K562 (cell line): Measurements from ENCODE around the gene TBC1D12. TPM values are rescaled to one million over a fixed set of nuclear protein-coding genes. Genes with fewer than 3 reads are reported as not detected.
A peak's percentile ranks its signal among the peaks of the same experiment; 100 is the strongest.

ENCODE experiments used
- CHD2 ChIP-seq: IDR thresholded peaks from 2 replicates; pipeline ENCODE4 v1.6.1; 2011; ENCODE audit warnings: low read depth, low read length
- HMGXB4 ChIP-seq: sonication (generic); formaldehyde crosslinking; IDR thresholded peaks from 2 replicates; pipeline ENCODE4 v1.8.1; 2023; ENCODE audit warnings: mild to moderate bottlenecking, missing genetic modification reagents
- IRF1 ChIP-seq: sonication (generic); formaldehyde crosslinking; IDR thresholded peaks from 2 replicates; pipeline ENCODE4 v1.8.0; 2022; ENCODE audit warnings: missing genetic modification reagents, mild to moderate bottlenecking, borderline replicate concordance
- MYBL2 ChIP-seq, 2 experiments: fragments of 450-650 bp in 1 of 2; sonication (generic) in 1 of 2; formaldehyde crosslinking in 1 of 2; IDR thresholded peaks; 2 replicates each; pipeline versions ENCODE4 v1.6.1 to v1.8.1; 2017 to 2022; ENCODE audit warnings: borderline replicate concordance in 1 of 2, inconsistent platforms in 1 of 2, low read depth in 1 of 2, mild to moderate bottlenecking in 1 of 2, missing genetic modification reagents in 1 of 2, moderate library complexity in 1 of 2
- SOX6 ChIP-seq: fragments of 450-650 bp; IDR thresholded peaks from 2 replicates; pipeline ENCODE4 v1.6.1; 2014; ENCODE audit warnings: mild to moderate bottlenecking
- ZBTB34 ChIP-seq: fragments of 250-450 bp; sonication (Bioruptor Pico); IDR thresholded peaks from 2 replicates; pipeline ENCODE4 v1.8.0; 2021; ENCODE audit warnings: mild to moderate bottlenecking, moderate library complexity
- ZNF174 ChIP-seq: fragments of 250-450 bp; sonication (Bioruptor Pico); IDR thresholded peaks from 2 replicates; pipeline ENCODE4 v1.4.0; 2020; ENCODE audit warnings: mild to moderate bottlenecking
- ZNF224 ChIP-seq: sonication (generic); formaldehyde crosslinking; IDR thresholded peaks from 2 replicates; pipeline ENCODE4 v1.8.0; 2022; ENCODE audit warnings: mild to moderate bottlenecking, missing genetic modification reagents
- ZNF232 ChIP-seq: sonication (generic); formaldehyde crosslinking; IDR thresholded peaks from 2 replicates; pipeline ENCODE4 v1.8.0; 2022; ENCODE audit warnings: mild to moderate bottlenecking, missing genetic modification reagents
- ZNF551 ChIP-seq: fragments of 250-450 bp; sonication (Bioruptor Pico); IDR thresholded peaks from 2 replicates; pipeline ENCODE4 v1.5.0; 2021; ENCODE audit warnings: mild to moderate bottlenecking, moderate library complexity
- polyA plus RNA-seq, 8 experiments: library from polyadenylated mRNA; depleted of rRNA in 4 of 8; stranded (reverse) in 5 of 8; unstranded in 3 of 8; fragments of >200 nt; fragmentation: Nextera tagmentation in 2 of 8; fragmentation: Illumina TruSeq in 1 of 8; extraction: Ambion mirVana in 2 of 8; extraction: Trizol in 1 of 8; gene quantifications; 2 replicates each; pipeline versions ENCODE4 v1.2.1 to v1.2.3, GENCODE V29; 2011 to 2014; ENCODE audit warnings: inconsistent platforms in 1 of 8, missing spikeins in 1 of 8
- total RNA-seq, 7 experiments: library from RNA; depleted of rRNA in 6 of 7; stranded (reverse); fragments of >200 nt in 6 of 7; fragmentation: Illumina TruSeq in 2 of 7; extraction: Trizol in 2 of 7; gene quantifications; 2 replicates each; pipeline versions ENCODE4 v1.2.1 to v1.2.3, GENCODE V29; 2011 to 2021; ENCODE audit warnings: low replicate concordance in 1 of 7

TBC1D12 gene
- total and polyA plus RNA-seq, 9 of the 15 experiments (the other 6 are each of a cell fraction or from before 2014, with no cell fraction given), result 2.1 to 6.7 (median 3.9) TPM

DNA sequence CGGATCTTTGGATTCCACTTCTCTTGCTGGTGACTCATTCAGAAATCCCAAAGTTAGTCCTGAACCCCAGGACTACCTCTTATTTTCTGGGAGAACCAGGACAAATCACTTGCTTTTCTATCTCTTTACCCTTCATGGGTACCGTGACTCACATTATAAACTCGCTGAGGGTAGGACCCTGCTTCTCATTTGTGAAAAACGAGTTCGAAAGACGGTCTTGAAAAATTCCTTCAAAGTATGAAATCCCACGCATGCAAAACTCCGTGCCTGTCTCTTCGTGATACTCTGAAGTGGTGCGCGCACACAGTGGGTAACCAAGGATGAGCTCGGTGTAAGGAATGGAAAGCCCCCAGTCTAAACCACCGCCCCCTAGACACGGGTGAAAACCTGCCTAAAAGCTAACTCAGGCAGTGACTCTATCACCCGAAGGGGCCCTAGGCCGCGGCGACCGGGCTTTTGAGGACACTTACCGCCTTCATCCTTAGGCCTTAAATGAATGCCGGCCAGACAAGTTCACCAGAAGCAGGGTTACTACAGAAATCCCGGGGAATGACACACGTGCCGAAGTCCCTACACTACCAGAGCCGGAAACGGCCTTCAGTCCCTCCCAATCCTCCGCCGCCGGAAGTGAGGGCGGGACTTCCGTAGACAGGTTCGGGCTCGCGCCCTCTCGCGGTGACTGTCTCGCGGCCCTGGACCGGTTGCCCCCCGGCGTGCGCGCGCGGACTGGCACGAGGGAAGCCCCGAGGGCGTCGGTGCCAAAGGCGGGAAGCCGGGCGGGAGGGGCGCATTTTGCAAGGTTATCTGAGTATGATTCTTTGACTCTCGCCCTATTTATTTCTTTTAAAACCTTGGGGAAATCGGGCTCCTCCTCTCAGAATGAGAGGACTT lies 39.7 kb upstream of the TBC1D12 start, which contains the start of gene NOC3L (continued):
- TF ChIP-seq HMGXB4 (CRISPR knock-in tag) (0 out of 2 replicates have a peak, but pooled peaks have one; percentile 51), ZBTB34 (CRISPR knock-in tag) (no peak), ZNF232 (CRISPR knock-in tag) (no peak), ZNF174 (CRISPR knock-in tag) (no peak), ZNF551 (CRISPR knock-in tag) (no peak), ZNF224 (no peak), SOX6 (0 out of 2 replicates have a peak, but pooled peaks have one; percentile 40), CHD2 (peak; percentile 93), MYBL2 (IDR thresholded peaks at IDR 0.05; ENCODE audit: low read depth) (no peak), MYBL2 (CRISPR knock-in tag; IDR thresholded peaks at IDR 0.05; ENCODE audit: borderline replicate concordance) (no peak), IRF1 (CRISPR knock-in tag) (no peak; the same call in 1 of the 2 replicates)
